Stimulated activated CD8-positive, alpha-beta memory T cell treated with anti-CD3 and anti-CD28 coated beads, Interleukin-7, amount 100 ng/mL, for 48 hours (primary cell): ENCODE data around the gene TRIM24.
"Not testable (repeated sequence)": the region's sequence is repeated elsewhere in the genome, so short reads cannot be mapped to it uniquely, and the experiment has no call there.

Experiments
- DNase-seq, 2 donors: peaks; one replicate each; pipeline ENCODE4 v3.0.0-alpha.2; 2020; ENCODE audit warnings: low read depth in 1 of 2; ENCODE audit errors: extremely low read depth in 1 of 2

Gene TRIM24

DNA sequence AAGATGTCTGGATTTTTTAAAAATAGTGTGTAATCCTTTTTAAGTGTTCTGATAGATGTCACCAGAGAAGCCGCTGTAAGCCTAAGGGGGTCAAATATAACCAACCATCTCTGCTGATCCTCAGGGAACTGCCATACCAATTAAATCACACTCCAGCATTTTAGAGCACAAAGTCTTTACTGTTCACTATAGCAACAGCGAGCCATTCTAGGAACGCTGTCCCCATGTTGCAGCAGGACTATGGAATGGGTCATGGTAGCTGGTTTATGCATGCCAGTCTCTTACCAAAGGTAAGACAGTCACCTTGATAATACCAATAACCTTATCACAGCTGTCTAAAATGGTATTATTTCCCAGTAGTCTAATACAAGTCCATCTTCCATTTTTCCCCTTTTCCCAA, 33.5 kb downstream of the TRIM24 start:
- DNase-seq, result no peak

DNA sequence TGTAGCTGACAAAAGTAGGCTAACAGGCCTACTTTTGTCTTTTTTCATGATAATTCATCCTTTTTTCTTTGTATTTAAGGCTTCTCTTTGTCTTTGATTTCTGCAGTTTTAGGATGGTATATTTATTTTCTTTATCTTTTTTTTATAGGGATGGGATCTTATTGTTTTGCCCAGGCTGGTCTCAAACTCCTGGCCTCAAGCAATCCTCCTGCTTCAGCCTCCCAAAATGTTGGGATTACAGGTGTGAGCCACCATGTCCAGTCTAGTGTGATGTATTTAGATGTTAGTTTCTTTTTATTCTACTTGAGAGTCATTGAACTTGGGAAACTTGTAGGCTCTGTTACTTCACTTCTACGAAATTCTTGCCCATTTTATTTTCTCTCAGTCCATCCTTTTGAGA, 35.4 kb downstream of the TRIM24 start:
- DNase-seq, result no peak

DNA sequence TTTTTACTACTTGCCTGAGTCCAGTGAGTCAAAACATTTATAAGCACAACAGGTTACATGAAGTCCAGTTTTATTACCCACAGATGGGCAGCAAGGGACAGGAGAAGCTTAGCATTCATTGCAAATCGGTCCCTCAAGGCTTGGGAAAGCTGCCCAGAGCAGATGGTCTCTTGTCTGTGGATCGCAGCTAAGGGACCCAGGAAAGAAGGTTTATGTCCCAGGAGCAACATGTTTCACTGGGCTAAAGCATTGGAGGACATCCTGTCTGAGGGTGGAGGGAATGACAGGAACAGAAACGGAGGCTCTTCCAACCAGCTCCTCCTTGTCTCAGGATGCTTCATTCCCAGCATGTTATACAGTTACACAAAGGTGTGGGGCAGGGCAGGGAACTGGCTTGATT, 39.3 kb downstream of the TRIM24 start:
- DNase-seq, result no peak

DNA sequence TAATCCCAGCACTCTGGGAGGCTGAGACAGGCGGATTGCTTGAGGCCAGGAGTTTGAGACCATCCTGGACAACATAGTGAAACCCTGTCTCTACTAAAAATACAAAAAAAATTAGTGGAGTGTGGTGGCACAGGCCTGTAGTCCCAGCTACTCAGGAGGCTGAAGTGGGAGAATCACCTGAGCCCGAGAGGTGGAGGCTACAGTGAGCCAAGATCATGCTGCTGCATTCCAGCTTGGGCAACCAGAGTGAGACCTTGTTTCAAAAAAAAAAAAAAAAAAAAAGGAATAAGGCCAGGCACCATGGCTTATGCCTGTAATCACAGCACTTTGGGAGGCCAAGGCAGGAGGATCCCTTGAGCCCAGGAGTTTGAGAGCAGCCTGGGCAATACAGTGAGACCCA, 40.2 kb downstream of the TRIM24 start:
- not testable (repeated sequence) for DNase-seq

DNA sequence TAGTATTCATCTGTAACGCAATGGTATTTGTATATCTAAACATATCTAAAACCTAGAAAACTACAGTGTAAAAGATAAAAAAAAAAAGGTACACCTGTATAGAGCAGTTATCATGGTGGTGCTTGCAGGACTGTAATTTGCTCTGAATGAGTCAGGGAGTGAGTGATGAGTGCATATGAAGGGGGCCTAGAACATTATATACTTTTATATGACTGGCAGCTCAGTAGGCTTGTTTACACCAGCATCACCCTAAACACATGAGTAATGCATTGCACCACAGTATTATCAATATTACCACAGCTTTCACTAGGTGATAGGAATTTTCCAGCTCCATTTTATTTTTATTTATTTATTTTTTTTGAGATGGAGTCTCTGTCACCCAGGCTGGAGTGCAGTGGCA, 40.8 kb downstream of the TRIM24 start:
- no peak for DNase-seq

DNA sequence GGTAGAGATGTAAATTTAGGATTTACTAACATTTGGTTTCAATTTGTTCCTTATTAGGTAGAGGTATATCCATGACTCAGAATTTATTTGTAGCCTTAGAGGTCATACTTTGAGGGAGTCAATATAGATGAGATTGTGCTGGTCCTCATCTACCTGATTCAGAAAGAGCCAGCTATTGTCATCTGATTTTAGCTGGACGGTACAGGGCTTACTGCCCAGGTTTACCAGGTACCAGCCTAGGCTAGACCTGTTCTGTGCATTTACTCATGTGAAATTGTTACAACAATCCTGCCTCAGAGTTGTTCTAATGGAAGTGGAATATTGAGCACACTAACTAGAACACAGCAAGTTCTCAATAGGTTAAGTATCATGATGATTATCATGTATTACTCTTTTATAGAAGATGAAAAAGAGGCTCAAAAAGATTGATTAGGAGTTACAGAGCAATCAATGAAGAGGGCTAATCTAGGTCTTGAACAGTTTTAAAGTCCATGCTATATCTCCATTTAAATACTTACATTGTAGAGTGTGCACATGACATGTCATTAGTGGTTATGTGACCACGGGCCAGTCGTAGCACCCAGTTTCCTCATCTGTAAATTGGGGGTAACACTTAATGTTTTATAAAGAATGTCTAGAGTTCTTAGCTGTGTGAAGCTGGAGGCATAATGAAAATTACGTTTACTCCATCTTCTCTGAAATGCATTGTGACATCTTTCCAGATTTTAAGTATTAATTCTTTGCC, 42.1 kb downstream of the TRIM24 start:
- no peak for DNase-seq

DNA sequence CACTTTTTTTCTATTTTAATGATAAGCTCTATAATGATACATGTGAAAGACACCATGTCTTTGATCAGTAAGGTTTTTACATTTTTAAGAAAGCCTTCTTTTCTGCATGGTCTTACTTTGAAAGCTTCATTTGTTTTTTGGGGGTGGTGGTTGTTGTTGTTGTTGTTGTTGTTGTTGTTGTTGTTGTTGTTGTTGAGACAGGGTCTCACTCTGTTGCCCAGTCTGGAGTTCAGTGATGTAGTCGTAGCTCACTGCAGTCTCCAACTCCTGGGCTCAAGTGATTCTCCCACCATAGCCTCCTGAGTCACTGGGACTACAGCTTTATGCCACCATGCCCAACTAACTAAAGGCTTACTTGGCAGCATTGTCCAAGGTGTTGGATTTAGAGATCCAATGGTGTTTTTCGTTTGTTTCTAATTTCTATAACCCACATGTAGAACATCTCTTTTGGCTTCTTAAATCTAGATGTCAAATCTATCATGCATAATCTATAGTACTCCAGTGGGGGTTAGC, 45.4 kb downstream of the TRIM24 start:
- no peak for DNase-seq

DNA sequence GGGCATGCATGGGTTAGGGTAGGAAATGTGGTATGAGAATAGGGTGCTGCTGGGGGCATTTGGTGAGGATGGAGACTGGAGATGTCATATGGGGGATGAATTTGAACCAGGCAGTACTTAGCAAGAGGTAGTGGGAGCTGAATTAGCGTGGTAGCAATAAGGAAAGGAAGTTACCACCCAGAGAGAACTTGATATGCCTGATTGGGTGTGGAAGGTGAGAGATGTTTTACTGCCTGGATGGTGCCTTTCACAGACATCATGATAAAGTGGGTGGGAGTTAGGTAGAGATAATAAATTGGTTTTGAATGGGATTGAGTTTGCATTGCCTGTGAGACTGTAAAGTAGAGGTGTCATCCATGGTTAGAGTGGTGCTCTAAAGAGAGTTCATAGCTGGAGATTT, 46.7 kb downstream of the TRIM24 start:
- no peak for DNase-seq

DNA sequence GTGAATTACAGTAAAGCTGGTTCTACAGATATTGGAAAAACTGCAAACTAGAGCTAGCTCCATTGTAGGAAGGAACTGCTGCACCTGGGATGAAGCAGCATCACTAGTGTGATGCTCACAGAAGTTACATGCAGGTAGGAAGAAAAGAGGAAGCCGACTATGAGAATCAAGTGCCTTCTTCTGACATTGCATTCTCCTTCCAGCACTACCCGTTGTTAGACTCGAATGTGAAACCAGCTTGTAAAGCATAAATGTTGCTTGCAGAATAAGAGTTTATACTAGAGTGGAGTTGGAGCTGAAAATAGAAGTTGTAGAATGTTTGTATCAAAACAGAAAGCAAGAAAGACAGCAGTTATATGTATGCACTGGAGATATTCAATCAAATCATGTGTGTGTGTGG, 49.9 kb downstream of the TRIM24 start:
- no peak for DNase-seq

DNA sequence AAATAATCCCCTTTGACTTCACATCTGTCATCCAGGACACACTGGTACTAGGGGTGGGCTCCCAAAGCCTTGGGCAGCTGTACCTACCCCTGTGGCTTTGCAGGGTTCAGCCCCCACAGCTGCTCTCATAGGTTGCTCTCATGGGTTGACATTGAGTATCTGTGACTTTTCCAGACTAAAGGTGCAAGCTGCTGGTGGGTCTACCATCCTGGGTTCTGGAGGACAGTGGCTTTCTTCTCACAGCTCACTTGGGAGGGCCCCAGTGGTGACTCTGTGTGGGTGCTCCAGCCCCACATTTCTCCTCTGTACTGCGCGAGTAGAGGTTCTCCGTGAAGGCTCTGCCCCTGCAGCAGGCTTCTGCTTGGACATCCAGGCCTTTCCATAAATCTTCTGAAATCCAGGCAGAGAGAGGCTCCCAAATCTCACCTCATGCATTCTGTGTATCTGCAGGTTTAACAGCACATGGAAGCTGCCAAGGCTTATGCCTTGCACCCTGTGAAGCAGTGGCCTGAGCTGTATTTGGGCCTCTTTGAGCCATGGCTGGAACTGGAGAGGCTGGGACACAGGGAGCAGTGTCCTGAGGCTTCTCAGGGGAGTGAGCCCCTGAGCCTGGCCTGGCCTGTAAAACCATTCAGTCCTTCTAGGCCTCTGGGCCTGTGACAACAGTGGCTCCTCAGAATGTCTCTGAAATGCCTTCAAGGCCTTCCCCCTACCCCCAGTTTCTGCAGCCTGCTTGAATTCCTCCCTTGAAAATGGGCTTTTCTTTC, 52.2 kb downstream of the TRIM24 start:
- DNase-seq, result no peak

DNA sequence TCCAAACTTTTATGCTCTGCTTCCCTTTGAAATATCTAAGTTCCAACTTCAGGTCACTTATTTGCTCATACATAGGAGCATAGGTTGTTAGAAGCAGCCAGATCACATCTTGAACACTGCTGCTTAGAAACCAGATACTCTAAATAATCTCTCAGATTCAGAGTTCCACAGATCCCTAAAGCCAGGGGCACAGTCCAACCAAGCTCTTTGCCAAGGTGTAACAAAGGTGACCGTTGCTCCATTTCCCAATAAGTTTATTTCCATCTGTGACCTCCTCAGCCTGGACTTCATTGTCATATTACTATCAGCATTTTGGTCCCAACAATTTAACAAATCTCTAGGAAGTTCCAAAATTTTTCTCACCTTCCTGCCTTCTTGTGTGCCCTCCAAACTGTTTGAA, 52.8 kb downstream of the TRIM24 start:
- no peak for DNase-seq

DNA sequence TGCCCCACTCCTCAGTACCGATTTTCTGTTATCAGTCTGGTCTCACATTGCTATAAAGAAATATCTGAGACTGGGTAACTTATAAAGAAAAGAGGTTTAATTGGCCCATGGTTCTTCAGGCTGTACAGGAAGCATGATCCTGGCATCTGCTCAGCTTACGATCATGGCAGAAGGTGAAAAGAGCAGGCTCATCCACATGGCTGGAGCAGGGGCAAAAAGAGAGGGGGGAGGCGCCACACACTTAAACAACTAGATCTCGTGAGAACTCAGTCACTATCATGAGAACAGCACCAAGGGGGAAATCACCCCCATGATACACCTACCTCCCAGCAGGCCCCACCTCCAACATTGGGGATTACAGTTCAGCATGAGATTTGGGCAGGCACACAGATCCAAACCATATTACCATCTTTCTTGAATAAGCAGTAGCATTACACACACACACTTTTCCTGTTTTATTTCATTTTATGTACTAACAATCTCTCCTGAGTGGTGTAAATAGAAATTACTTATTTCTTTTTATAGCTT, 53.3 kb downstream of the TRIM24 start:
- no peak for DNase-seq

DNA sequence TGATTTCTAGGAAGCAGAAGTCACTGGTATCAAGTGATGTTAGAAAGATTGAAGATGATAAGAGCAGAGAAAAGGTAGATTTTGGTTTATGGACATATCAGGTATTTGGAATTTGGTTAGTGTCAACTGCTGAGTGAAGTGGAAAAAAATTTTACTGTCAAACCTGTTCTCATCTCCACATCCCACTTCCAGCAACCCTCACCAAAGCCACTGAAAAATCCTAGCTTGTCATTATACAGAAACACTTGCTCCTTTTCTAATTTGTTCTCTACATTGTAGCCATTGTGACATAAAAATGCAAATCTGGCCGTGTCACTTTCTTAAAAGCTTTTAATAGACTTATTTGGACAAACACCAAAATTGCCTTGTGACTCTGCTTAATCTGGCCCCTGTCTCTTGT, 54.0 kb downstream of the TRIM24 start:
- DNase-seq, result no peak

DNA sequence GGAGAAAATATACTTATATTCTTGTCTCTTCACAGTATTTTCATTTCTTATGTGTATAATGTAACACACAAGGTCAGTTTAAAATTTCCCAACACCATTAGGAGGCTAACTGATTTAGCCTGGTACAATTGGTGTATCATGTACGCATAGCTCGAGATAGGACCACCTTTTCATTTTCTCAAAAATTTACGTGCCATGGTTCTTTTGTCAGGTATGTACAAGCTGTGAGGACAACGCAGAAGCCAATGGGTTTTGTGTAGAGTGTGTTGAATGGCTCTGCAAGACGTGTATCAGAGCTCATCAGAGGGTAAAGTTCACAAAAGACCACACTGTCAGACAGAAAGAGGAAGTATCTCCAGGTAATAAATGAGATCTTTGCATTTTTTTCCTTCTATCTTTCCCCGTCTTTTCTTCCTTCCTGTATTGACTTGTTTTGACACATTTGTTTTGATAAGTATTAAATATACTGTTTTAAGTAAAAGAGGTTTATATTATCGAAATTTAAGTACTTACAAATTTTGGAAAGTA, 55.0 kb downstream of the TRIM24 start:
- DNase-seq, result no peak

DNA sequence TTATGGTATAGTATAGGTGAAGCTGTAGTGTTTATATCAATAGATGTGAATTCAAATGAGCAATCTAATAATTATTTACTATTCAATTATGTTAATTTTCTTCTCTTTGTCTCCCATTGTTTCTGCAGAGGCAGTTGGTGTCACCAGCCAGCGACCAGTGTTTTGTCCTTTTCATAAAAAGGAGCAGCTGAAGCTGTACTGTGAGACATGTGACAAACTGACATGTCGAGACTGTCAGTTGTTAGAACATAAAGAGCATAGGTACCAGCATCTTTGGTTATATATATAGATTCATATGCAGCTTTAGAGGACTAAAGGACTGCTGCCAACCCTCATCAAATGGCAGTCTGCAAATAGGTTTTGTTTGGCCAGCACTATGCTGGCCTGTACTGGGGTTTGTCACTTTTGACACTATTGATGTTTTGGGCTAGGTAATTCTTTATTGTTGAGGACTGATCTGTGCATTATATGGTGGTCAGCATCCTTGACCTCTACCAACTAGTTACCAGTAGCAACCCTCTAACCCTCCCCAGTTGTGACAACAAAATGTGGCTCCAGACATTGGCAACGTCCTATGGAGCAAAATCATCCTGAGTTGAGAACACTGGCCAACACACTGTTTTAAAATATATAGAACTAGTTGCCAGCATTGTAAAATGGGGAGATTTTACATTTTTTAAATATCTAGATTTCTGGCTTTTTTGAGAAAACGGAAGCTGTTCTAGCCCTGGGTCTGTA, 59.2 kb downstream of the TRIM24 start:
- no peak for DNase-seq

DNA sequence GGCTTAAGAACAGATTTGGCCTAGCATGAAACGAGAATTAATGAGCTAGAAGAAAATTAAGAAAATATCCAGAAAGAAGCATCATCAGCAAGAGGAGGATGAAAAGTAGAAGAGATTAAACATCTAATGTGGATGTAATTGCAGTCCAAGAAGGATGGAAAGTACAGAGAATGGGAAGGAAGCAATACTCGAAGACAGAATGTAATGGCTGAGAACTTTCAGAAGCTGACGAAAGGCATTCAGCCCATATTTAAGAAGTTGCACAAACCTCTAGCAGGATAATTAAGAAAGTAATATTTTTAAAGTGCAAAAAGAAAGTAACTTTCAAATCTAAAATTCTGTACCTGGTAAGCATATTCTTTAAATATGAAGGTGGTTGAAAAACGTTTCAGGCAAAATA, 60.7 kb downstream of the TRIM24 start:
- no peak for DNase-seq

DNA sequence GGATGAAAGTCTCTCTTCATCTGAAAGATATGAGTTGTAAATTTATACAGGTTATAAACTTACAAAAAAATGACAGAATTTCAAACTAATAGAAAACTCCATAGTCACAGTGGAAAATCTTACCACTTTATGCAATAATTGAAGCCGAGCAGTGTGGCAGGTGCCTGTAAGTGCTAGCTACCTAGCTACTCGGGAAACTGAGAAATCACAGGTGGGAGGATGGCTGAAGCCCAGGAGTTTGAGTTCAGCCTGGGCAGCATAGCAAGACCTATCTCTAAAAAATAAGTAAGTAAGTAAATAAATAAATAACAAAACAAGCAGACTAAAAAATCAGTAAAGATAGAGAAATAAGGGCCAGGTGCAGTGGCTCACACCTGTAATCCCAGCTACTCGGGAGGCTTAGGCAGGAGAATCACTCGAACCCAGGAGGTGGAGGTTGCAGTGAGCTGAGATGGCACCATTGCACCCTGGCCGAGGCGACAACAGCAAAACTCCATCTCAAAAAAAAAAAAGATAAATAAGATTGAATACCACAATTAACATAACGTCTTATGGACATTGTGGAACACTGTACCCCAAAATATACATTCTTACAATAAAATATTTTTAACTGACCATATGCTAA, 61.9 kb downstream of the TRIM24 start:
- no peak for DNase-seq

DNA sequence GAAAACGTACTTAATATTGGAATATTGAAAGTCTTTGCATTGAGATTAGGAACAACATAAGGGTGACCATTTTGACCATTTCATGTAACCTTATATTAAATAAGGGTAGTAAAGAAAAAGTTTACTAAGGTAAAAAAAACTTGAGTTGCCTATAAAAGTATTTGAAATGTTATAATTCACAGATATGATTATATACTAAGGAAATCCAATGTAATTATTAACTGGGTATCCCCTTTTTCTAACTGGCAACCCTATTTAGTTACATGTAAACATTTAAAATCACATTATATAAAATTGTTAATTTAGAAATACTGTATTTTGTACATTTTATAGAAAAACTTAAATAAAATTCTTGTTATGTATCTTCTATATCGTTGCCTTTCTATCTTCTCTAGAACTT, 64.2 kb downstream of the TRIM24 start:
- DNase-seq, result no peak

DNA sequence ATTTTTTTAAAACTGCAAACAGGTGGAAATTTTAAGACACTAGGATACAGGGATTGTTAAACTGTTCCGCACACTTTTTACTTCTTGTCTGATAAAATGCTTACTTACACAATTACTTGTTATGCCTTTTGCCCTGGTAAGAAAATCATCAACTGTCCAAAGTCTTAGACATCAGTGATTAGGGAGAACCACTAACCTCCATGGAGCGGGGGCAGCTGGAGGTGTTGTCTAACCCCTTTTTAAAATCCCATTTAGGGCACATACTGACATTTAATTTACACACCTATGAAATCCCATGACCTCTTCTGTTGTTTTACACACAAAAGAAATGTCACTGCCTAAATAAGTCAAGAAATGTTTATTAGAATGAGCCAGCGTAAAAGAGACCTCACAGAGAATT, 65.7 kb downstream of the TRIM24 start:
- DNase-seq, result no peak

DNA sequence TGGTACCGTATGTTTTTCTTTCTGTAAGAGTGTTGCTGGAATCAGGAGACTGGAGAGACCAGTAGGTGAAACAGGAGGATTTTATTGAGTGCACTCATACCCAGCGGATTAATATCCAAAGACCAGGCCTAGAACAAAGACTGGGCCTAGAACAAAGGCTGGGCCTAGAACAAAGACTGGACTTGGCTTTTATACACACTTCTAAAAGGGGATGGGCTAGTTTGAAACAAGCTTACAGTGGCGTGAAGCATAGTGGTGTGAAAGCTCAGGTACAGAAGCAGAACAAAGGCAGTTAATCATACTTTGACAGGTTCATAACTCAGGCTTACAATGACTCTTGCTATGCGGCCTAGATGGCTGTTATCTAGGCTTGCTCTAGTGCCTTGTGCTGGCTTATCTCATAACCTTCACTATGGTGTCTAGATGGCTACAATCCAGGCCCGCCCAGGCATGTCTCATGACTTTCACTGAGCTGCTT, 67.7 kb downstream of the TRIM24 start:
- no peak for DNase-seq

DNA sequence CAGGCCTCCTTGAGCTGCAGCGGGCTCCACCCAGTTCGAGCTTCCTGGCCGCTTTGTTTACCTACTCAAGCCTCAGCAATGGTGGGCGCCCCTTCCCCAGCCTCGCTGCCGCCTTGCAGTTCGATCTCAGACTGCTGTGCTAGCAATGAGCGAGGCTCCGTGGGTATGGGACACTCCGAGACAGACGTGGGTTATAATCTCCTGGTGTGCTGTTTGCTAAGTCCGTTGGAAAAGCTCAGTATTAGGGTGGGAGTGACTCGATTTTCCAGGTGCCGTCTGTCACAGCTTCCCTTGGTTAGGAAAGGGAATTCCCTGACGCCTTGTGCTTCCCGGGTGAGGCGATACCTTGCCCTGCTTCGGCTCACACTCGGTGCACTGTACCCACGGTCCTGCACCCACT, 76.8 kb downstream of the TRIM24 start:
- not testable (repeated sequence) for DNase-seq
